ENCODE measurements around the gene DYNLL2. TPM values are rescaled to one million over a fixed set of nuclear protein-coding genes. Genes with fewer than 3 reads are reported as not detected.

Gene DYNLL2
- polyA plus RNA-seq, 3 donors = 0.30 to 9.9 (median 0.42) TPM

GRCh38 chr17:58051468-58051867 is 31.8 kb upstream of the DYNLL2 start:
- Histone ChIP-seq H3K4me2 (replicated peaks; ENCODE audit: extremely low read depth, low read length, poor library complexity, severe bottlenecking) (no peak overlapping the region), H3K79me2 (ENCODE audit: insufficient read depth, low read length) (no peaks in the 10 kb centered on the region), H3K4me1 (ENCODE audit: control insufficient read depth in 1 of 2, insufficient read depth in 2 of 2, low read length in 2 of 2) (no peaks in the 10 kb centered on the region), H4K20me1 (ENCODE audit: insufficient read depth, low read length) (no peaks in the 10 kb centered on the region), H3K9me3 (replicated peaks in 1 of 2; ENCODE audit: control insufficient read depth in 1 of 2, insufficient read depth in 1 of 2, low read length in 2 of 2) (no peaks in the 10 kb centered on the region), H3K27ac (ENCODE audit: low read depth in 1 of 2, low read length in 2 of 2) (no peak overlapping the region), H2AFZ (ENCODE audit: insufficient read depth, low read depth, low read length, poor library complexity, severe bottlenecking) (no peak overlapping the region), H3K9ac (ENCODE audit: insufficient read depth, low read length, poor library complexity, severe bottlenecking) (no peak overlapping the region), H3K4me3 (replicated peaks in 1 of 3; ENCODE audit: low read depth in 2 of 3, low read length in 3 of 3) (no peak overlapping the region), H3K36me3 (replicated peaks in 1 of 2; ENCODE audit: control insufficient read depth in 1 of 2, insufficient read depth in 2 of 2, low read length in 2 of 2) (no peaks in the 10 kb centered on the region), H3K27me3 (ENCODE audit: control insufficient read depth in 2 of 2, insufficient read depth in 2 of 2, low read length in 2 of 2) (peaks cover 0 to 3% of the 10 kb centered on the region in 2 donors)
- H3K27ac Mint-ChIP-seq = no peak overlapping the region
- H3K4me3 Mint-ChIP-seq = no peak overlapping the region
- intact Hi-C loops (cut with micrococcal nuclease) = no loop called here
- H3K27me3 Mint-ChIP-seq (ENCODE audit: low read depth in 3 of 3) = peaks cover 2 to 7% (median 2%) of the 10 kb centered on the region in 3 donors
- WGBS (ENCODE audit: insufficient coverage) = 80% methylated on average over 1 of the region's 1 CpG
- no peak for DNase-seq
- no peaks in the 10 kb centered on the region for H3K4me1 Mint-ChIP-seq
- no peaks in the 10 kb centered on the region for H3K9me3 Mint-ChIP-seq
- TF ChIP-seq CTCF (IDR thresholded peaks at IDR 0.05) = no peak
- no peaks in the 10 kb centered on the region for H3K36me3 Mint-ChIP-seq

GRCh38 chr17:58052407-58052806 is 30.8 kb upstream of the DYNLL2 start:
- H3K4me3 Mint-ChIP-seq = no peak overlapping the region
- peaks cover 0 to 3% of the 10 kb centered on the region in 2 donors for H3K27me3 ChIP-seq (ENCODE audit: control insufficient read depth in 2 of 2, insufficient read depth in 2 of 2, low read length in 2 of 2)
- H2AFZ ChIP-seq (ENCODE audit: insufficient read depth, low read depth, low read length, poor library complexity, severe bottlenecking) = no peak overlapping the region
- H4K20me1 ChIP-seq (ENCODE audit: insufficient read depth, low read length) = no peaks in the 10 kb centered on the region
- no peak overlapping the region for H3K27ac ChIP-seq (ENCODE audit: low read depth in 1 of 2, low read length in 2 of 2)
- no peak overlapping the region for H3K27ac Mint-ChIP-seq
- no peaks in the 10 kb centered on the region for H3K4me1 ChIP-seq (ENCODE audit: control insufficient read depth in 1 of 2, insufficient read depth in 2 of 2, low read length in 2 of 2)
- H3K27me3 Mint-ChIP-seq (ENCODE audit: low read depth in 3 of 3) = peaks cover 2 to 9% (median 3%) of the 10 kb centered on the region in 3 donors
- H3K4me2 ChIP-seq (replicated peaks; ENCODE audit: extremely low read depth, low read length, poor library complexity, severe bottlenecking) = no peak overlapping the region
- no peaks in the 10 kb centered on the region for H3K4me1 Mint-ChIP-seq
- TF ChIP-seq CTCF (IDR thresholded peaks at IDR 0.05) = no peak
- no peaks in the 10 kb centered on the region for H3K79me2 ChIP-seq (ENCODE audit: insufficient read depth, low read length)
- no peak overlapping the region for H3K4me3 ChIP-seq (replicated peaks in 1 of 3; ENCODE audit: low read depth in 2 of 3, low read length in 3 of 3)
- H3K9ac ChIP-seq (ENCODE audit: insufficient read depth, low read length, poor library complexity, severe bottlenecking) = no peak overlapping the region
- WGBS (ENCODE audit: insufficient coverage) = no CpG with 5 or more reads among the region's 1 CpG
- no peaks in the 10 kb centered on the region for H3K9me3 ChIP-seq (replicated peaks in 1 of 2; ENCODE audit: control insufficient read depth in 1 of 2, insufficient read depth in 1 of 2, low read length in 2 of 2)
- intact Hi-C loops (cut with micrococcal nuclease) = no loop called here
- no peak for DNase-seq
- H3K36me3 ChIP-seq (replicated peaks in 1 of 2; ENCODE audit: control insufficient read depth in 1 of 2, insufficient read depth in 2 of 2, low read length in 2 of 2) = no peaks in the 10 kb centered on the region
- no peaks in the 10 kb centered on the region for H3K9me3 Mint-ChIP-seq
- no peaks in the 10 kb centered on the region for H3K36me3 Mint-ChIP-seq

Measured in CD14-positive monocyte (primary cell).